ENCODE measurements around the gene IL17B.

Gene IL17B

GRCh38 chr5:149349382-149349781, 29.7 kb downstream of the IL17B start:
- H3K4me2 ChIP-seq (ENCODE audit: insufficient read depth, low read length, poor library complexity, severe bottlenecking) = no peak overlapping the region
- no peak overlapping the region for H2BK12ac ChIP-seq (ENCODE audit: low read length)
- peaks cover 22 to 76% of the 10 kb centered on the region in 2 donors for H3K36me3 ChIP-seq (replicated peaks in 1 of 2; ENCODE audit: control insufficient read depth in 2 of 2, insufficient read depth in 2 of 2, low read length in 2 of 2)
- H3K9ac ChIP-seq (ENCODE audit: low read depth, low read length, poor library complexity) = no peak overlapping the region
- H2BK5ac ChIP-seq (ENCODE audit: low read length) = no peak overlapping the region
- no CpG with 5 or more reads among the region's 4 CpGs for WGBS, 2 donors (ENCODE audit: extremely low coverage in 2 of 2, insufficient read length in 2 of 2, insufficient replicate concordance in 1 of 2)
- H2AK5ac ChIP-seq (ENCODE audit: low read depth, low read length) = no peak overlapping the region
- H3K18ac ChIP-seq (ENCODE audit: low read length) = no peak overlapping the region
- H3K23ac ChIP-seq (ENCODE audit: low read depth, low read length, poor library complexity) = no peak overlapping the region
- H3K79me1 ChIP-seq (ENCODE audit: low read depth, low read length) = peaks cover 5% of the 10 kb centered on the region
- no peak overlapping the region for H4K8ac ChIP-seq (ENCODE audit: low read depth, low read length)
- H2AFZ ChIP-seq (ENCODE audit: low read length) = no peak overlapping the region
- peaks cover 2 to 3% of the 10 kb centered on the region in 2 donors for H3K4me1 ChIP-seq (ENCODE audit: control insufficient read depth in 2 of 2, insufficient read depth in 1 of 2, low read depth in 1 of 2, low read length in 2 of 2)
- no peak overlapping the region for H2BK120ac ChIP-seq (ENCODE audit: low read depth, low read length)
- H3K14ac ChIP-seq (ENCODE audit: low read length) = no peak overlapping the region
- no peak overlapping the region for H4K91ac ChIP-seq (ENCODE audit: low read depth, low read length, poor library complexity)
- no peak for DNase-seq (ENCODE audit: low spot score)
- H3K27me3 ChIP-seq (ENCODE audit: control insufficient read depth in 3 of 3, insufficient read depth in 3 of 3, low read depth in 1 of 3, low read length in 3 of 3) = no peaks in the 10 kb centered on the region
- H3K27ac ChIP-seq (replicated peaks; ENCODE audit: low read length) = no peak overlapping the region
- no peak overlapping the region for H3K4ac ChIP-seq (ENCODE audit: low read length)
- H2BK15ac ChIP-seq (ENCODE audit: low read length) = no peak overlapping the region
- H3K4me3 ChIP-seq (ENCODE audit: low read length in 2 of 2) = no peak overlapping the region
- no peaks in the 10 kb centered on the region for H3K9me3 ChIP-seq (replicated peaks in 1 of 2; ENCODE audit: control insufficient read depth in 2 of 2, insufficient read depth in 1 of 2, low read depth in 1 of 2, low read length in 2 of 2)

GRCh38 chr5:149348518-149348917, 30.6 kb downstream of the IL17B start:
- Histone ChIP-seq H3K14ac (ENCODE audit: low read length) (no peak overlapping the region), H3K9me3 (replicated peaks in 1 of 2; ENCODE audit: control insufficient read depth in 2 of 2, insufficient read depth in 1 of 2, low read depth in 1 of 2, low read length in 2 of 2) (no peaks in the 10 kb centered on the region), H3K18ac (ENCODE audit: low read length) (no peak overlapping the region), H2BK12ac (ENCODE audit: low read length) (no peak overlapping the region), H3K27ac (replicated peaks; ENCODE audit: low read length) (no peak overlapping the region), H3K4ac (ENCODE audit: low read length) (no peak overlapping the region), H4K91ac (ENCODE audit: low read depth, low read length, poor library complexity) (no peak overlapping the region), H3K23ac (ENCODE audit: low read depth, low read length, poor library complexity) (no peak overlapping the region), H3K36me3 (replicated peaks in 1 of 2; ENCODE audit: control insufficient read depth in 2 of 2, insufficient read depth in 2 of 2, low read length in 2 of 2) (peaks cover 22 to 67% of the 10 kb centered on the region in 2 donors), H3K27me3 (ENCODE audit: control insufficient read depth in 3 of 3, insufficient read depth in 3 of 3, low read depth in 1 of 3, low read length in 3 of 3) (no peaks in the 10 kb centered on the region), H4K8ac (ENCODE audit: low read depth, low read length) (no peak overlapping the region), H3K4me2 (ENCODE audit: insufficient read depth, low read length, poor library complexity, severe bottlenecking) (no peak overlapping the region), H3K9ac (ENCODE audit: low read depth, low read length, poor library complexity) (no peak overlapping the region), H3K79me1 (ENCODE audit: low read depth, low read length) (peaks cover 5% of the 10 kb centered on the region), H2AK5ac (ENCODE audit: low read depth, low read length) (no peak overlapping the region), H3K4me1 (ENCODE audit: control insufficient read depth in 2 of 2, insufficient read depth in 1 of 2, low read depth in 1 of 2, low read length in 2 of 2) (peaks cover 2 to 5% of the 10 kb centered on the region in 2 donors), H2BK15ac (ENCODE audit: low read length) (no peak overlapping the region), H2AFZ (ENCODE audit: low read length) (no peak overlapping the region), H2BK120ac (ENCODE audit: low read depth, low read length) (no peak overlapping the region), H3K4me3 (ENCODE audit: low read length in 2 of 2) (no peak overlapping the region), H2BK5ac (ENCODE audit: low read length) (no peak overlapping the region)
- no CpG with 5 or more reads among the region's 1 CpG for WGBS, 2 donors (ENCODE audit: extremely low coverage in 2 of 2, insufficient read length in 2 of 2, insufficient replicate concordance in 1 of 2)
- DNase-seq (ENCODE audit: low spot score) = no peak

DNA sequence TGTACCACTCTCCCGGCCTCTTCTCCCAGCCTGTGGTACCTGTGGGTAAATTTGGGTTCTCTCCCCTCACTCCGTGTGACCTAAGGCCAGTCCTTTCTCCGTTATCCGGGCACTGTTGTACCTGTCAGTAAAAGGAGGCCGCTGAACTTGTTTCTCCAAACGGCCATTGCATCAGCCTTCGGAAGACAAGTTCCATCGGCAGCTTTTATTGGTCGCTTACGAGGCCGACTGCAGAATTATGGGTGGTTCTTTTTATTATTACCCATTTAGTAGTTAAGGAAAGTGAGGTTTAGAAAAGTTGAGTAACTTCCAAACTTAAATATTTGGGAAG, 33.2 kb downstream of the IL17B start:
- H3K79me1 ChIP-seq (ENCODE audit: low read depth, low read length) = peaks cover 5% of the 10 kb centered on the region
- DNase-seq (ENCODE audit: low spot score) = no peak

GRCh38 chr5:149345147-149345891, 33.8 kb downstream of the IL17B start, which contains the start of gene GRPEL2:
Gene GRPEL2, plus strand, starts transcription at chr5:149345499. Its CDS starts 41 bp downstream, at chr5:149345540.
- H3K18ac ChIP-seq (ENCODE audit: low read length) = peak within 1 kb of the TSS; percentile 96
- H3K23ac ChIP-seq (ENCODE audit: low read depth, low read length, poor library complexity) = peak within 1 kb of the TSS; percentile 83
- H2AK5ac ChIP-seq (ENCODE audit: low read depth, low read length) = peak within 1 kb of the TSS; percentile 54
- peaks cover 5% of the 10 kb centered on the region for H3K79me1 ChIP-seq (ENCODE audit: low read depth, low read length)
- no peak within 1 kb of the TSS for H4K8ac ChIP-seq (ENCODE audit: low read depth, low read length)
- H2BK5ac ChIP-seq (ENCODE audit: low read length) = peak within 1 kb of the TSS; percentile 30
- no peaks in the 10 kb centered on the region for H3K27me3 ChIP-seq (ENCODE audit: control insufficient read depth in 3 of 3, insufficient read depth in 3 of 3, low read depth in 1 of 3, low read length in 3 of 3)
- H4K91ac ChIP-seq (ENCODE audit: low read depth, low read length, poor library complexity) = peak within 1 kb of the TSS; percentile 38
- peaks cover 12 to 35% of the 10 kb centered on the region in 2 donors for H3K36me3 ChIP-seq (replicated peaks in 1 of 2; ENCODE audit: control insufficient read depth in 2 of 2, insufficient read depth in 2 of 2, low read length in 2 of 2)
- DNase-seq (ENCODE audit: low spot score) = peak; percentile 93
- H2AFZ ChIP-seq (ENCODE audit: low read length) = peak within 1 kb of the TSS; percentile 86
- WGBS, 2 donors (ENCODE audit: extremely low coverage in 2 of 2, insufficient read length in 2 of 2, insufficient replicate concordance in 1 of 2) = no CpG with 5 or more reads among the region's 54 CpGs
- peak within 1 kb of the TSS; percentile 98 for H3K9ac ChIP-seq (ENCODE audit: low read depth, low read length, poor library complexity)
- H3K9me3 ChIP-seq (replicated peaks in 1 of 2; ENCODE audit: control insufficient read depth in 2 of 2, insufficient read depth in 1 of 2, low read depth in 1 of 2, low read length in 2 of 2) = no peaks in the 10 kb centered on the region
- peak within 1 kb of the TSS; percentile 76 for H2BK15ac ChIP-seq (ENCODE audit: low read length)
- peak within 1 kb of the TSS; percentile 85 for H3K14ac ChIP-seq (ENCODE audit: low read length)
- H2BK12ac ChIP-seq (ENCODE audit: low read length) = no peak within 1 kb of the TSS
- H3K4ac ChIP-seq (ENCODE audit: low read length) = peak within 1 kb of the TSS; percentile 71
- H2BK120ac ChIP-seq (ENCODE audit: low read depth, low read length) = no peak within 1 kb of the TSS
- peak within 1 kb of the TSS; percentile 58 for H3K27ac ChIP-seq (replicated peaks; ENCODE audit: low read length)
- peak within 1 kb of the TSS; percentile 91 to 93 for H3K4me3 ChIP-seq (ENCODE audit: low read length in 2 of 2)
- peak within 1 kb of the TSS; percentile 85 for H3K4me2 ChIP-seq (ENCODE audit: insufficient read depth, low read length, poor library complexity, severe bottlenecking)
- peaks cover 2 to 5% of the 10 kb centered on the region in 2 donors for H3K4me1 ChIP-seq (ENCODE audit: control insufficient read depth in 2 of 2, insufficient read depth in 1 of 2, low read depth in 1 of 2, low read length in 2 of 2)

More for the DNA sequence above, 33.2 kb downstream of the IL17B start:
- Histone ChIP-seq H3K9ac (ENCODE audit: low read depth, low read length, poor library complexity) (peak overlapping the region; percentile 98), H2BK12ac (ENCODE audit: low read length) (no peak overlapping the region), H3K4me3 (ENCODE audit: low read length in 2 of 2) (peak overlapping the region; percentile 91 to 93), H2AFZ (ENCODE audit: low read length) (peak overlapping the region; percentile 86), H3K4me2 (ENCODE audit: insufficient read depth, low read length, poor library complexity, severe bottlenecking) (peak overlapping the region; percentile 78), H4K8ac (ENCODE audit: low read depth, low read length) (no peak overlapping the region), H3K4me1 (ENCODE audit: control insufficient read depth in 2 of 2, insufficient read depth in 1 of 2, low read depth in 1 of 2, low read length in 2 of 2) (peaks cover 2 to 5% of the 10 kb centered on the region in 2 donors), H3K9me3 (replicated peaks in 1 of 2; ENCODE audit: control insufficient read depth in 2 of 2, insufficient read depth in 1 of 2, low read depth in 1 of 2, low read length in 2 of 2) (no peaks in the 10 kb centered on the region), H3K4ac (ENCODE audit: low read length) (no peak overlapping the region), H3K27me3 (ENCODE audit: control insufficient read depth in 3 of 3, insufficient read depth in 3 of 3, low read depth in 1 of 3, low read length in 3 of 3) (no peaks in the 10 kb centered on the region), H2AK5ac (ENCODE audit: low read depth, low read length) (peak overlapping the region; percentile 54), H3K36me3 (replicated peaks in 1 of 2; ENCODE audit: control insufficient read depth in 2 of 2, insufficient read depth in 2 of 2, low read length in 2 of 2) (peaks cover 16 to 40% of the 10 kb centered on the region in 2 donors), H3K27ac (replicated peaks; ENCODE audit: low read length) (no peak overlapping the region), H2BK5ac (ENCODE audit: low read length) (peak overlapping the region; percentile 30), H3K23ac (ENCODE audit: low read depth, low read length, poor library complexity) (no peak overlapping the region), H2BK15ac (ENCODE audit: low read length) (peak overlapping the region; percentile 76), H2BK120ac (ENCODE audit: low read depth, low read length) (no peak overlapping the region), H3K18ac (ENCODE audit: low read length) (peak overlapping the region; percentile 96), H4K91ac (ENCODE audit: low read depth, low read length, poor library complexity) (peak overlapping the region; percentile 38), H3K14ac (ENCODE audit: low read length) (peak overlapping the region; percentile 85)
- WGBS, 2 donors (ENCODE audit: extremely low coverage in 2 of 2, insufficient read length in 2 of 2, insufficient replicate concordance in 1 of 2) = no CpG with 5 or more reads among the region's 11 CpGs
